MV-4-11 (cell line): Measurements from ENCODE around the gene PPP1R3D.
"Not testable (repeated sequence)": the region's sequence is repeated elsewhere in the genome, so short reads cannot be mapped to it uniquely, and the experiment has no call there.

ENCODE experiments used
- DNase-seq: peaks from one replicate; lab custom pipeline; 2025; lab: John Stamatoyannopoulos, UW

Gene PPP1R3D

DNA sequence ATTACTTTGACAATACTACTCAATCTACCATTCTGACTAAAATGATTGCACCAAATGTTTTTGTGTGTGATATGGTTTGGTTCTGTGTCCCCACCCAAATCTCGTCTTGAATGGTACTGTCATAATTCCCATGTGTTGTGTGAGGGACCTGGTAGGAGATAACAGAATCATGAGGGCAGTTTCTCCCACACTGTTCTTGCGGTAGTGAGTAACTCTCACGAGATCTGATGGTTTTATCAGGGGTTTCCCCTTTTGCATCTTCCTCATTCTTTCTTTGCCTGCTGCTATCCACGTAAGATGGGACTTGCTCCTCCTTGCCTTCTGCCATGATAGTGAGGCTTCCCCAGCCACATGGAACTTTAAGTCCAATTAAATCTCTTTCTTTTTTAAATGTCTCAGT lies 27.5 kb downstream of the PPP1R3D start:
- DNase-seq = peak; percentile 34

DNA sequence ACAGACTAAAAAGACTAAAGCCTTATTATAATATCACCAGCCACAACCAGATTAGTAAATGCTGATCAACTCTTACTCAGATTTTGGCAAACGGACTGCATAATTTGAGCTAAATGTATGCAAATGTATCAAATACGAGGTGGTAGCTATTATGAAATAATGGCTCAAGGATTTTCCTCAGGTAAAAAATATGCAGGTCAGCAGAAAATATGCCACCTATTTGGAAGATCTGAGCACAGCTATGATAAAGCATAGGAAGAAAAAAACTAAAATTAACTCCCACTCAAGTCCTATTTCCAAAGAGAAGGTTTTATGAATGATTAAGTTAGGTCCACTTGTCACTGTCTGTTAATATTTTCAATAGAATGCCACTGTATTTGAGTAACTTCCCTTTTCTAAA lies 29.1 kb downstream of the PPP1R3D start:
- no peak for DNase-seq

DNA sequence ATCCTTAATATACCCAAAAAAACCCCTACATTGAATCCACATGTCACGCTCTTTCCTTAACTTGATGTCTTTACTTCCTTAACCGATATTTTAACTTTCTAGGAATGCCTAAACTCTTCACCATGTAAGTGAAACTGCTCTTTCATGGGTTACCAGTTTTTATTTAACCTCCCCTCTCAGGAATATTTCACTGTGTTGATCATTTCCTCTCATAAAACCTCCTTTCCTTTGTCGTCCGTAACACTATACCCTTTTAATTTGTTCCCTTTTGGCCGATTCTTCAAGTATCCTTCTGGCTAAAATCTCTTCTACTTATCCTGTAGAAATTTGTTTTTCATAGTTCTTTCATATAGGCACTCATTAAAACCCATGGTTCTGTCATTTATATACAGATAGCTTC lies 31.2 kb downstream of the PPP1R3D start:
- no peak for DNase-seq

DNA sequence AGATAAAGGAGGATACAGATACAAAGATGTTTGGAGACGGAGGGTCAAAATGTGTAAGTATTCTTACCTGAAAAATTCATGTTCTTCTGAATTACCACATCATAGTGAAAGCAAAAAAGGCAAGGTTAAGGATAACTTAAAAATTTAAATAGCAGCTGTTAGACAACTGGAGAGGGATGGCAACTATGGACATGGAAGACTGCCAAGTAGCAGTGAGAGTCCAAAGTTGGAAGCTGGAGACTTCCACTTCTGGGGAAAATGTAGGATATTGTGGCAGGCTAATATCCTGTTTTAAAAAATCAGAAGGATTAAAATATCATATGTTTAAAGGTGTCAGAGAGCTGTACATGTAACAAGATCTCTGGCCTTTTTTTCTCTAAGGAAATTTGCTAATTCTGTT lies 36.5 kb downstream of the PPP1R3D start:
- no peak for DNase-seq

DNA sequence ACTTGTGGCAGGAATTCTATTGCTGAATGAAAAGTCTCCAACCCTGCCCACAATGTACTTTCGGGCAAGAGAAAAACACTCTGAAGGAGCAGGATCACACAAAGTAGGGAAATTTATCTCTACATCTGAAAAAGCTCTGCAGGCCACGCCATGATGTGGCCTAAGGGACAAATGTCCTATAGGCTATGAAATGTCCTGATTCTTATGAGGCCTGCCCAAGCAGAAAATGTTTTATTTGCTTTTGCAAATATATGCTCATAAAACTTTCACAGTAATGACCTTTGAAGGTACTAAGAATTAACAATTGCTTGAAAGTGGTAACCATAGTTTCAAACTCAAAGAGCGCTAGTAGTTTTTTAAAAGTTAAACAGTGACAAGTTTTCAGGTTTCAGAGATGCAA lies 37.6 kb downstream of the PPP1R3D start:
- DNase-seq = no peak

DNA sequence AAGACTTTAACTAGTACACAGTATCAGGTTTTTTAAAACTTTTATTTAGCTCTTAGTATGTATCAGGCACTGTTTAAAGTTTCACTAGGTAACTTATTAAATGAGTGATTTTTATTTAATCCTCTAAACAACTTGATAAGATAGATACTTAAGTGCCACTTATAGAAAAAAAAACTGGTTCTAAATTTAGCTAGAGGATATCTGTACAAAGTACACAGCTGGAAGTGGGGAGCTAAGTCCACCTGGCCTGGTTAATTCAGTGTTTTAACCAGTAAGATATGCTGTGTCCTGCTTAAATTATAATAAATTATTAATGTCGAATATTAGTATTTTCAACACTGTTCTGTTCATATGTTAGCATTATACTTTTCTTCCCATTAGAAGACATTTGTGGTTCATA lies 44.2 kb downstream of the PPP1R3D start:
- no peak for DNase-seq

DNA sequence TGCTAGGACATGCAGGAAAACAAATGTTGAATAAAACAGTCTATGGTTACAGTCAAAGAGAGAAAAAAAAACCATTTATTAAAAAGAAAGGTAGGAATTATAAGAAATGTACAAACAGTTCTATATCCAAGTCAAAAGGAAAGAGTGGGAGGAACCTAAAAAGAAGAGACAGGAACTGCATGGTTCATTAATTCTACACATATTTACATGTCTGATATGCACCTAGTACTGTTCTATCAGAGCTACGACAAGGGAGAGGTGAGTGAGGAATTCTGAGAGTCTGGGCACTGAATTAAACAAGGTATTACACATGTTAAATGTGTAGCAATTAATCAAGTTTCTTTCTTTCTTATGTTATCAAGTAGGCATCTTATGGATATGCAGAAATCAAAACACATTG lies 48.5 kb downstream of the PPP1R3D start:
- DNase-seq = no peak

DNA sequence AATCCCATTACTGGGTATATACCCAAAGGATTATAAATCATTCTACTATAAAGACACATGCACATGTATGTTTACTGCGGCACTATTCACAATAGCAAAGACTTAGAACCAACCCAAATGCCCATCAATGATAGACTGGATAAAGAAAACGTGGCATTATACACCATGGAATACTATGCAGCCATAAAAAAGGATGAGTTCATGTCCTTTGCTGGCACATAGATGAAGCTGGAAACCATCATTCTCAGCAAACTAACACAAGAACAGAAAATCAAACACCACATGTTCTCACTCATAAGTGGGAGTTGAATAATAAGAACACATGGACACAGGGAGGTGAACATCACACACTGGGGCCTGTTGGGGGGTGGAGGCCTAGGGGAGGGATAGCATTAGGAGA lies 50.1 kb downstream of the PPP1R3D start:
- not testable (repeated sequence) for DNase-seq

DNA sequence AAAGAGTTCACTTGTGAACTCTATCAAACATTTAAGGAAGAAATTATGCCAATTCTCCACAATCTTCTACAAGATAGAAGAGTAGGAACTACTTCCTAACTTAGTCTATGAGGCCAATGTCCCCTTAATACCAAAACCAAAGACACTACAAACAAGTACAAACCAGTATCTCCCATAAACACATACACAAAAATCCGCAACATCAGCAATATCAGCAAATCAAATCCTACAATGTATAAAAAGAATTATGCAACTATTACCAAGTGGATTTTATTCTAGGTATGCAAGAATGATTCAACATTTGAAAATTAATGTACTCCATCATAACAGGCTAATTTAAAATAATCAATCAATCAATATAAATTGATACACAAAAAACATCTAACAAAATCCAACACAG lies 52.1 kb downstream of the PPP1R3D start:
- DNase-seq = no peak
